ENCODE data around the gene NR2F1-AS1.
"Not testable (repeated sequence)": the region's sequence is repeated elsewhere in the genome, so short reads cannot be mapped to it uniquely, and the experiment has no call there.

The NR2F1-AS1 gene

DNA sequence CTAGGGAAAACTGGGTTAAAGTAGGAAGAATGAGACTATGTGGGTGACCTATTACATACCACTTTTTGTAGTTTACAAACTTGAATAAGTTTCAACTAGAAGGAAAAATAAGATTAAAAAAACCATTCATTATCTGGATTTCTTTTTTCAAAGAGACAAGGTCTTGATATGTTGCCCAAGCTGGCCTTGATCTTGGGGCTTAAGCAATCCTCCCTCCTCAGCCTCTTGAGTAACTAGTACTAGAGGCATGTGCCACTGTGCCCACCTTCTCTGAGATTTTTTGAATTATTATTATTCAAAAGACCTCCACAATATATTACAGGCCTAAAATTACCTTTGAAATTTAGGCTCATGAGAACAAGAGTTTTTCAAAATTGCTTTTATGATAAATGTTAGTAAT lies 63.2 kb downstream of the NR2F1-AS1 start:
- no peak for DNase-seq (ENCODE audit: low spot score)

DNA sequence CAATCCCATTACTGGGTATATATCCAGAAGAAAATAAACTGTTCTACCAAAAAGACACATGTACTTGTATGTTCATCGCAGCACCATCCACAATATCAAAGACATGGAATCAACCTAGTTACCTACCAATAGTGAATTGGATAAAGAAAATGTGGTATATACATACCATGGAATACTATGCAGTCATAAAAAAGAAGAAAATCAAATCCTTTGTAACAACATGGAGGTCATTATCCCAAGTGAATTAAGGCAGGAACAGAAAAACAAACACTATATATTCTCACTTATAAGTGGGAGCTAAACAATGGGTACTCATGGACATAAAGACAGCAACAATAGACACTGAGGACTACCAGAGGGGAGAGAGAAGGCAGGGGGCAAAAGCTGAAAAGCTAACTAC lies 67.7 kb downstream of the NR2F1-AS1 start:
- no peak for DNase-seq (ENCODE audit: low spot score)

GRCh38 chr5:93512799-93513198 lies 68.2 kb downstream of the NR2F1-AS1 start:
- peak; percentile 4 for DNase-seq (ENCODE audit: low spot score)

DNA sequence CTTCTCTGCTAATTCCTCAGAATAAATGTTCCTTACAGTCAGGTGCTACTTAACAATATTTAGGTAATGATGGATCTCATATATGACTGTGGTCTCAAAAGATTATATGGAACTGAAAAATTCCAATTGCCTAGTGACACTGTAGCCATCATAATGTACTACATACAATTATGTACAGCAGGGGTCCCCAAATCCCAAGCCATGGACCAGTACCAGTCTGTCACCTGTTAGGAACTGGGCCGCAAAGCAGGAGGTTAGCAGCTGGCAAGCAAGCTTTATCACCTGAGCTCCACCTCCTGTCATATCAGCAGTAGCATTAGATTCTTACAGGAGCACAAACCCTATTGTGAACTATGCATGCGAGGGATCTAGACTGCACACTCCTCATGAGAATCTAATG lies 69.6 kb downstream of the NR2F1-AS1 start:
- DNase-seq (ENCODE audit: low spot score), result no peak

DNA sequence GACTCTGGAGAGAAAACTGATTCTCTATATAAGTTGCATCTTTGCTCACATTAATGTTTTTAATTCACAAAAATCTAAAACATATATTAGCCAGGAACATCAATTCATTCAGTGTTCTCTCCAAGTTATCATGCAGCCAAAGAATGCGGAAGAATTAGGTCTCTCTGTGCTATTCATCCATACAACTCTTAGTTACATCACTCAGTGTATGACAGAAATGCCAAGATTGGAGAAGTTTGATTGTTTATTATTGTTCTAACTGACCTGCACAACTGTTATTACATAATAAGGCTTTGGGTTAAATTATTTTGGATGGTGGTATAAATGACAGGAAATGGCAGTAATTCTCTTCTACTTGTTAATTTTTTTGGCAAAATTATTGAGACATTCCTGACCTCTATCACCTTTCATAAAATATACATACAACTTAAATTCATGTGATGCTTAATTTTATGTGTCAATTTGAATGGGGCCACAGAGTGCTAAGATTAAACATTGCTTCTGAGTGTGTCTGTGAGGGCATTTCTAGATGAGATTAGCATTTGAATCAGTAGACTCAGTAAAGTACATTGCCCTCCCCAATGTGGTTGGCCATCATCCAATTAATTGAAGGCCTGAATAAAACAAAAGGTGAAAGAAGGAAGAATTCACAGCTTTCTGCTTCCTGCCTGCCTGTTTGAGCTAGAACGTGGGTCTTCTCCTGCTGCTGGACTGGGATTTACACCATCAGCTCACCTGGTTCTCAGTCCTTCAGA lies 70.2 kb downstream of the NR2F1-AS1 start:
- DNase-seq (ENCODE audit: low spot score), result no peak

GRCh38 chr5:93505553-93505952 lies 75.5 kb downstream of the NR2F1-AS1 start:
- not testable (repeated sequence) for DNase-seq (ENCODE audit: low spot score)

DNA sequence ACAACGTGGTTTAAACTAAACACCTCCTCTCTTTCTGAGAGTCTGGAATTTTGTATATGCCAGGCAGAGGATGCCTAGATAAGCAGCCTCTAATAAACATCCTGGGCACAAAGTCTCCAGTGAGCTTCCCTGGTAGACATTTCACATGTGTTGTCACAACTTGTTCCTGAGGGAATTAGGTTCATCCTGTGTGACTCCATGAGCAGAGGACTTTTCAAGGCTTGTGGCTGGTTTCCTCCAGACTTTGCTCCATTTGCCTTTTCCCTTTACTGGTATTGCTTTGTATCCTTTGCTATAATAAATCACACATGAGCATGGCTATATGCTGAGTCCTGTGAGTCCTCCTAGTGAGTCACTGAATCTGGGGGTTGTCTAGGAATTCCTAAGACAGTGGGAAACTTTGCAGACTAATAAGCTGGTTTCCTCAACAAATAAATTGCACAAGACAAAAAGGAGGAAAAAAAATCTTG lies 77.4 kb downstream of the NR2F1-AS1 start:
- peak; percentile 46 for DNase-seq (ENCODE audit: low spot score)

DNA sequence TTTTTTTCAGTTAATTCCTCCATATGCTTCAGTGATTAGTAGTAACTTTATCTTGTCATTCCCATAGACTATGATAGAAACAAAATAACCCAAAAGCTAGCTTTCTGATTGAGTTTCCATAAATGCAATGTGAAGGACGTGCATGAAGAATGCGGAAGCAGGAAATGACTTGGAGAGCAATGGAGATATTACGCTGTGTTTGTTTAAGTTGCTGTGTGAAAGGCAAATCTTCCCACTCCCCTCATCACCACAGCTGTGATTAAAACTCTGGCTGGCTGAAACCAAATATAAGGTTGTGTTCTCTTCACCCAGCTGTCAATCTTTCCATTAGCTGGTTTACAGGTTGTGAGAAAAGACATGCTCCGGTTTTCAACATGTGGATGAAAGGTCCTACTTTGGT lies 83.9 kb downstream of the NR2F1-AS1 start:
- no peak for DNase-seq (ENCODE audit: low spot score)

DNA sequence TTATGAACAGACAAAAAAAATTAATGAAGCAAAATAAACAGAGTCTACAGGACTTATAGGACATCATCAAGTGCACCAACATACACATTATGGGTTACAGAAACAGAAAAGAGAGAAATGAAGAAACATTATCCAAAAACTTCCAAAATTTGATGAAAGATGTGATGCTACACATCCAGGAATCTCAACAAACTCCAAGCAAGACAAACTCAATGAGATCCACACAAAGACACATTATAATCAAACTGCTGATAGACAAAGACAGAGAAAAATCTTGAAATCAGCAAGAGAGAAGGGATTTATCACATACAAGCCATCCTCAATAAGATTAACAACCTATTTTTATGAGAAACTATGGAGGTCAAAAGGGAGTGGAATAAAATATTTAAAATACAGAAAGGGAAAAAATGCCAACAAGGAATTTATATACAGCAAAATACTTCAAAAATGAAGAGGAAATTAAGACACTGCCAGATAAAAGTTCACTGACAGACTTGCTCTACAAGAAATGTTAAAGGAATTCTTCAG lies 101.0 kb downstream of the NR2F1-AS1 start:
- no peak for DNase-seq (ENCODE audit: low spot score)

DNA sequence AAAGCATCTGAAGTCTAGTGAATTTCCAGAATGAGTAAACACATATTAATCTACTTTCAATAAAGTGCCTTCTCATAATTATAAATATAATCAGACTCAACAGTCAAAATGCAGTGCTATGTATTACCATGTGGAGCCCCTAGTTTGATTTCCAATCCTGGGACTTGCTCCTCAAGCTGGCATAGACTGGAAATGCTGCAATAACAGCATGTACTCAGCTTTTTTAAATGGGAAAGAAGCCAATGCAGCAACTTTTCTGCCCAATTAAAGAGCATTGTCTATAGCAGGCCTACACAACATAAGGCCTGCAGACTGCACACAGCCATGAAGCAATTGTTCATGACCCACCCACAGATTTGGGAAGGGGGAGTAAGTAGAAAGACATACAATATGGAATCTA lies 103.2 kb downstream of the NR2F1-AS1 start:
- DNase-seq (ENCODE audit: low spot score), result no peak

- no peak for DNase-seq (ENCODE audit: low spot score)
Observed at GRCh38 chr5:93476251-93476742, 104.7 kb downstream of the NR2F1-AS1 start.

DNA sequence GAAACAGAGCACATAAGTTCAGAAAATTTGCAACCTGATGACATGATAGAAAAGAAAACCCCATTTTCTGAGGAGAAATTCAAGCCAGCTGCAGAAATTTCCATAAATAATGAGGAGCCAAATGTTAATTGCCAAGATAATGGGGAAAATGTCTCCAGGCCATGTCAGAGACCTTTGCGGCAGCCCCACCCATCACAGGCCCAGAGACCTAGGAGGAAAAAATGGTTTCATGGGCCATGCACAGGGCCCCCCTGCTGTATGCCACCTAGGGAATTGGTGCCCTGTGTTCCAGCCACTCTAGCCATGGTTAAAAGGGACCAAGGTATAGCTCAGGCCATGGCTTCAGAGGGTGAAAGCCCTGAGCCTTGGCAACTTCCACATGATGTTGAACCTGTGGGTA lies 118.1 kb downstream of the NR2F1-AS1 start:
- DNase-seq (ENCODE audit: low spot score), result no peak

GRCh38 chr5:93461756-93462155 lies 119.3 kb downstream of the NR2F1-AS1 start:
- DNase-seq (ENCODE audit: low spot score), result no peak

- DNase-seq (ENCODE audit: low spot score), result no peak
Observed at GRCh38 chr5:93460286-93460685, 120.7 kb downstream of the NR2F1-AS1 start.

DNA sequence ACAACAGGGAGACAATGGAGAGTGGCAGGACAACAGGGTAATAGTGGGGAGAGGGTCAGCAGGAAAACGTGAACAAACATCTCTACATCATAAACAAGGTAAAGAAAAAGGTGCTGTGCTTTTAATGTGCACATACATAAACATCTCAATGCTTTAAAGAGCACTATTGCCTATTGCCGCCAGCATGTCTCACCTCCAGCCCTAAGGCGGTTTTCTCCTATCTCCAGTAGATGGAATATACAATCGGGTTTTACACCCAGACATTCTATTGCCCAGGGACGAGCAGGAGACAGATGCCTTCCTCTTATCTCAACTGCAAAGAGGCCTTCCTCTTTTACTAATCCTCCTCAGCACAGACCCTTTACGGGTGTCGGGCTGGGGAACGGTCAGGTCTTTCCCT lies 124.2 kb downstream of the NR2F1-AS1 start:
- DNase-seq (ENCODE audit: low spot score), result not testable (repeated sequence)

DNA sequence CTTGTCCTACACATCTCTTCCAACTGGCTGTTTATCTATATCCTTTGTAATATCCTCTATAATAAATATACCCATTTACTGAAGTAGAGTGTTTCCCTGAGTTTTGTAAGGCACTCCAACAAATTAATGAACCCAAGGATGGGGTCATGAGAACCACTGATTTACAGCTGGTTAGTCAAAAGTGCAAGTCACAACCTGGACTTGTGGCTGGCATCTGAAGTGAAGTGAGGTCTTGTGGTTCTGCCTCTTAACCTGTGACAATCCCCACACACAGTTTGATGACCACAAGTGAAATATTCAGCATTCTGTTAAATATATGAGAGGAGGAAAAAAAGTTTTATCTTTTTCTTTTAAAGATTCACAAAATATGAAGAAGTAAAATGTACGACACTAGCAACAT lies 126.1 kb downstream of the NR2F1-AS1 start:
- no peak for DNase-seq (ENCODE audit: low spot score)

- DNase-seq (ENCODE audit: low spot score), result no peak
Observed at GRCh38 chr5:93452255-93452654, 128.8 kb downstream of the NR2F1-AS1 start.

DNA sequence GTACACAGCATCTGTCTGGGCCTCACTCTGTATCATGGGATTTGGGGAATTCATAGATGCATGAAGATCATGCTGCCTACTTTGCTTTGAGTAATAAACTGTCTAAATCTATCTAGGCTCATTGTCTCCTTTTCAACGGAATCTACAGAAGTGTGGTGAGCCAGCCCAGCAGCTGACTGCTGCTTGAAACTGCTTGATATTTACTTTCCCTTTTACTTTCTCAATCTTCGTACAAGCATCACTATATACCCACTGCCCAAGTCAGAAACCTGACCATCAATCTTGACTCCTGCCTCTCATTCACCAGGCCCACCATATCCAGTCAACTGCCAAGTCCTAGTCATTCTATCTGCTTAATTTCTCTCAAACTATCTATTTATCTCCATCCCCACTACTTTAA lies 142.9 kb downstream of the NR2F1-AS1 start:
- no peak for DNase-seq (ENCODE audit: low spot score)

GRCh38 chr5:93436083-93436482 lies 144.9 kb downstream of the NR2F1-AS1 start:
- no peak for DNase-seq (ENCODE audit: low spot score)

DNA sequence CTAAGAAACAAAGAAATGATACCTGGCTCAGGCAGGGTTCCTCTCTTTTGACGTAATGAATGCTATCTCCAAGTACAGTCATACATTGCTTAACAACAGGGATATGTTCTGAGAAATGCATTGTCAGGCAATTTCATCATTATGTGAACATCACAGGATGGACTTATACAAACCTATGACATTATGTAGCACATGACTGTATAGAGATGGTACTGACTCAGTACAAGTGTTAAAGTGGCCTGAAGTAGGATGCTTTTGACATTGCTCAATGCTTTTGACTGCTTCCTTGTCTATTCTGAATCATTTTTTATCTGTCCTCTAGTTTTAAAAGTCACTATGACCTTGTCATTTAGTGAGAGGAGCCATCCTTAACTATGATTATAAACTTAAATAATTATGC lies 147.6 kb downstream of the NR2F1-AS1 start:
- DNase-seq (ENCODE audit: low spot score), result peak; percentile 8

DNA sequence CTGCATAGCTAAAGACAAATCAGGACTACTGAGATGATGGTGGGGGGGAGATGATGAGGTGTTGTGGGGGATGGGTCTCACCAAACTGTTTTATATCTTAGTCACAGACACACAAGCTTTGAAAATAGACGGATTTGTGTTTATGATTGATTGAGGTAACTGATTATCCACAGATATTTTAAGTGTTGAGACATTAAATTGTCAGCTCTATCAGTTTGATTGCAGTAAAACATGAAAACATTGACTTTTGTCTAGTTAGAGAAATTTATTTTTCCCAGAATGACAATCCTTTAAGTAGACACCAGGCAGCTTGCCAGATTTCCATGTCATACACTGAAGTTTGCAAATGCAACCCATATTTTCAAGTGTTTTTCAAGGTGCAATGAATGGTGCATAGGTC lies 149.8 kb downstream of the NR2F1-AS1 start:
- DNase-seq (ENCODE audit: low spot score), result no peak

- DNase-seq (ENCODE audit: low spot score), result no peak
Observed at GRCh38 chr5:93430673-93431199, 150.3 kb downstream of the NR2F1-AS1 start.

GRCh38 chr5:93430118-93430517 lies 150.9 kb downstream of the NR2F1-AS1 start:
- DNase-seq (ENCODE audit: low spot score), result no peak

DNA sequence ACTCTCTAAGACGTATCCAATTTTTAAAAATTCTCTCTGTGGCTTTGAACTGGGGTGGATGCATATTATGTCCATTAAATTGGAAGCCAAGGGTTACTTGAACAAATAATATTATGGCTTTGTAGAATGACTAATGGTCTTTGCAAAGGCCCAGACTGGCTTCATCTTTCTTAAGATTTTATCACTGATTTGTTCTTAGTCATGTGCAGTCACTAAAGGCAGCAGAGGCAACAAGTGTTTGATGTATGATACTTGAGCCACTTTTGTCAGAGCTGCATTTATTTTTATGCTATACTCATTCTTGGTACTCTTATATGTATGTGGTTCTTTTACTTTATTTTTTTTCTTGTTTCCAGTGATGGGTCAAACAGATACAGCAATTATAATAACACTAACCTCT lies 152.2 kb downstream of the NR2F1-AS1 start:
- DNase-seq (ENCODE audit: low spot score), result no peak

All from hepatic stellate cell (primary cell).